ENCODE measurements around the gene NR3C1. TPM values are rescaled to one million over a fixed set of nuclear protein-coding genes. Genes with fewer than 3 reads are reported as not detected.

Gene NR3C1
- total and polyA plus RNA-seq, 2 of the 13 experiments (the other 11 are each of a cell fraction or from before 2014, with no cell fraction given): 10.0 to 24.3 TPM

- H4K20me1 ChIP-seq (ENCODE audit: insufficient read depth, low read length): no peaks in the 10 kb centered on the region
- 98% methylated on average over 3 of the region's 3 CpGs for WGBS (ENCODE audit: low lambda C conversion rate)
- no peak overlapping the region for H3K27ac ChIP-seq (ENCODE audit: extremely low read length, insufficient read depth, low read length)
- ChIA-PET CTCF (ENCODE audit: low intra/inter-chr PET ratio, low total read pairs) (no interaction called here), POLR2A (no interaction called here)
- ATAC-seq (no peak), FAIRE-seq (no peak), DNase-seq (ENCODE audit: low spot score) (no peak)
- no peak overlapping the region for H3K4me2 ChIP-seq (ENCODE audit: low read depth, low read length)
- intact Hi-C loops (cut with micrococcal nuclease; ENCODE audit: unreplicated experiment): no loop called here
- in situ Hi-C loops (cut with HindIII; ENCODE audit: extremely low pct_ligation_motif_present, low pct_unique_long_range_greater_than_20kb): no loop called here
- no peaks in the 10 kb centered on the region for H3K27me3 ChIP-seq (ENCODE audit: control insufficient read depth in 1 of 2, insufficient read depth in 2 of 2, low read length in 2 of 2)
- no peaks in the 10 kb centered on the region for H3K79me2 ChIP-seq (ENCODE audit: insufficient read depth, low read length)
- H3K36me3 ChIP-seq (replicated peaks in 1 of 2; ENCODE audit: control insufficient read depth in 1 of 2, insufficient read depth in 2 of 2, low read length in 2 of 2): peaks cover 0 to 11% of the 10 kb centered on the region in 2 experiments; a peak in 2 of 5 replicates
- H2AFZ ChIP-seq (ENCODE audit: low read length): no peak overlapping the region
- H3K4me3 ChIP-seq (replicated peaks in 1 of 3; ENCODE audit: insufficient read depth in 1 of 3, low read depth in 2 of 3, low read length in 3 of 3): no peak overlapping the region
- TF ChIP-seq ZNF329 (CRISPR knock-in tag; IDR thresholded peaks at IDR 0.05; ENCODE audit: low read depth): no peak
- TF ChIP-seq, protein P1, sequence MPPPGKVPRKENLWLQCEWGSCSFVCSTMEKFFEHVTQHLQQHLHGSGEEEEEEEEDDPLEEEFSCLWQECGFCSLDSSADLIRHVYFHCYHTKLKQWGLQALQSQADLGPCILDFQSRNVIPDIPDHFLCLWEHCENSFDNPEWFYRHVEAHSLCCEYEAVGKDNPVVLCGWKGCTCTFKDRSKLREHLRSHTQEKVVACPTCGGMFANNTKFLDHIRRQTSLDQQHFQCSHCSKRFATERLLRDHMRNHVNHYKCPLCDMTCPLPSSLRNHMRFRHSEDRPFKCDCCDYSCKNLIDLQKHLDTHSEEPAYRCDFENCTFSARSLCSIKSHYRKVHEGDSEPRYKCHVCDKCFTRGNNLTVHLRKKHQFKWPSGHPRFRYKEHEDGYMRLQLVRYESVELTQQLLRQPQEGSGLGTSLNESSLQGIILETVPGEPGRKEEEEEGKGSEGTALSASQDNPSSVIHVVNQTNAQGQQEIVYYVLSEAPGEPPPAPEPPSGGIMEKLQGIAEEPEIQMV (CRISPR knock-in tag; IDR thresholded peaks at IDR 0.05; ENCODE audit: low read depth): no peak
- TF ChIP-seq ZBTB42 (CRISPR knock-in tag; IDR thresholded peaks at IDR 0.05): no peak
- no peak for TF ChIP-seq TAF1 (CRISPR knock-in tag; IDR thresholded peaks at IDR 0.05)
- no peak for TF ChIP-seq PHF8 (CRISPR knock-in tag; IDR thresholded peaks at IDR 0.05)
- no peak for TF ChIP-seq ZNF605 (CRISPR knock-in tag; IDR thresholded peaks at IDR 0.05)
- TF ChIP-seq ZNF263 (CRISPR knock-in tag; IDR thresholded peaks at IDR 0.05): no peak
- no peak for TF ChIP-seq PHF5A (CRISPR knock-in tag; IDR thresholded peaks at IDR 0.05; ENCODE audit: low read depth, unreplicated experiment)
- no peak for TF ChIP-seq ARID3A (IDR thresholded peaks at IDR 0.05; ENCODE audit: low read depth, low read length)
- TF ChIP-seq ZEB1 (IDR thresholded peaks at IDR 0.05; ENCODE audit: insufficient replicate concordance, low read depth): no peak
- TF ChIP-seq NFE2L1 (CRISPR knock-in tag; IDR thresholded peaks at IDR 0.05; ENCODE audit: borderline replicate concordance): no peak
- no peak for TF ChIP-seq TSC22D2 (CRISPR knock-in tag; IDR thresholded peaks at IDR 0.05; ENCODE audit: borderline replicate concordance)
- no peak for TF ChIP-seq ATF4 (CRISPR knock-in tag; IDR thresholded peaks at IDR 0.05)
- no peak for TF ChIP-seq FLYWCH1 (CRISPR knock-in tag; IDR thresholded peaks at IDR 0.05)
- no TSS peak for BruUV-seq (replicated peaks)
- peaks cover 10% of the 10 kb centered on the region for H3K4me1 ChIP-seq (ENCODE audit: insufficient read depth, low read length)
- H3K9ac ChIP-seq (ENCODE audit: insufficient read depth, low read depth, low read length): no peak overlapping the region
- H3K9me3 ChIP-seq (ENCODE audit: low read length): no peaks in the 10 kb centered on the region
Observed at GRCh38 chr5:143281226-143281625, 122.3 kb downstream of the NR3C1 start.

Measured in HepG2 (cell line).